Trophoblast cell (in vitro differentiated cells and primary cell): ENCODE measurements around the gene GUSB.

Source experiments
- DNase-seq, 2 donors: peaks; one replicate each; pipeline ENCODE4 v3.0.0-alpha.2; 2016
- H2AFZ ChIP-seq: 2 replicates; pipeline ENCODE4 v1.6.1; 2013; ENCODE audit warnings: low read length, moderate library complexity, mild to moderate bottlenecking; ENCODE audit not compliant: insufficient read depth, poor library complexity
- H2AK5ac ChIP-seq: 2 replicates; pipeline ENCODE4 v1.6.1; 2013; ENCODE audit warnings: mild to moderate bottlenecking, low read length
- H2BK120ac ChIP-seq: 2 replicates; pipeline ENCODE4 v1.6.1; 2013; ENCODE audit warnings: low read length, mild to moderate bottlenecking, moderate library complexity; ENCODE audit not compliant: insufficient read depth, poor library complexity
- H2BK12ac ChIP-seq: 2 replicates; pipeline ENCODE4 v1.6.1; 2013; ENCODE audit warnings: mild to moderate bottlenecking, low read length, moderate library complexity
- H2BK5ac ChIP-seq: 2 replicates; pipeline ENCODE4 v1.6.1; 2013; ENCODE audit warnings: low read length, low read depth, moderate library complexity, mild to moderate bottlenecking; ENCODE audit not compliant: poor library complexity
- H3K14ac ChIP-seq: 2 replicates; pipeline ENCODE4 v1.6.1; 2013; ENCODE audit warnings: mild to moderate bottlenecking, low read length
- H3K18ac ChIP-seq: 2 replicates; pipeline ENCODE4 v1.6.1; 2013; ENCODE audit warnings: mild to moderate bottlenecking, low read length
- H3K23ac ChIP-seq: 2 replicates; pipeline ENCODE4 v1.6.1; 2013; ENCODE audit warnings: low read length
- H3K27ac ChIP-seq: 2 replicates; pipeline ENCODE4 v1.5.1; 2013; ENCODE audit warnings: low read depth, mild to moderate bottlenecking, inconsistent platforms, low read length, moderate library complexity
- H3K27me3 ChIP-seq: 2 replicates; pipeline ENCODE4 v1.6.1; 2013; ENCODE audit warnings: inconsistent platforms, mild to moderate bottlenecking, low read length, moderate library complexity; ENCODE audit not compliant: insufficient read depth
- H3K36me3 ChIP-seq, 2 experiments: 1 replicate in 1 of 2; 2 replicates in 1 of 2; pipeline ENCODE4 v1.6.1; 2013; ENCODE audit warnings: low read length in 2 of 2, mild to moderate bottlenecking in 2 of 2, moderate library complexity in 1 of 2; ENCODE audit not compliant: insufficient read depth in 2 of 2, control insufficient read depth in 1 of 2
- H3K4ac ChIP-seq: 2 replicates; pipeline ENCODE4 v1.6.1; 2013; ENCODE audit warnings: low read depth, mild to moderate bottlenecking, low read length, moderate library complexity
- H3K4me1 ChIP-seq, 2 experiments: 1 replicate in 1 of 2; 2 replicates in 1 of 2; pipeline ENCODE4 v1.6.1; 2013; ENCODE audit warnings: low read length in 2 of 2, mild to moderate bottlenecking in 2 of 2, moderate library complexity in 1 of 2; ENCODE audit not compliant: insufficient read depth in 2 of 2, control insufficient read depth in 1 of 2
- H3K4me2 ChIP-seq: 2 replicates; pipeline ENCODE4 v1.6.1; 2013; ENCODE audit warnings: inconsistent platforms, mild to moderate bottlenecking, low read length, moderate library complexity
- H3K4me3 ChIP-seq: 2 replicates; pipeline ENCODE4 v1.5.1; 2013; ENCODE audit warnings: mild to moderate bottlenecking, low read depth, low read length, inconsistent platforms
- H3K79me1 ChIP-seq: one replicate; pipeline ENCODE4 v1.6.1; 2013; ENCODE audit warnings: low read length
- H3K79me2 ChIP-seq: 2 replicates; pipeline ENCODE4 v1.6.1; 2013; ENCODE audit warnings: low read length, mild to moderate bottlenecking; ENCODE audit not compliant: control insufficient read depth, insufficient read depth, poor library complexity
- H3K9ac ChIP-seq: 2 replicates; pipeline ENCODE4 v1.6.1; 2013; ENCODE audit warnings: mild to moderate bottlenecking, low read length
- H3K9me3 ChIP-seq: 2 replicates; pipeline ENCODE4 v1.6.1; 2013; ENCODE audit warnings: low read depth, mild to moderate bottlenecking, control low read depth, inconsistent platforms, low read length; ENCODE audit not compliant: insufficient read depth
- H4K12ac ChIP-seq: 2 replicates; pipeline ENCODE4 v1.6.1; 2013; ENCODE audit warnings: low read depth, mild to moderate bottlenecking, low read length, moderate library complexity
- H4K8ac ChIP-seq: 2 replicates; pipeline ENCODE4 v1.6.1; 2013; ENCODE audit warnings: low read depth, mild to moderate bottlenecking, low read length, moderate library complexity
- H4K91ac ChIP-seq: one replicate; pipeline ENCODE4 v1.6.1; 2013; ENCODE audit warnings: low read depth, mild to moderate bottlenecking, low read length, moderate library complexity
- WGBS: extraction: QIAGEN DNeasy Blood & Tissue Kit; methylation state at CpG from one replicate; pipeline ENCODE4 v1.1.7; 2013; ENCODE audit warnings: missing lambda C conversion rate; ENCODE audit not compliant: insufficient read length, insufficient coverage; ENCODE audit errors: extremely low coverage; 5-methylcytosine and 5-hydroxymethylcytosine counted together

The GUSB gene

DNA sequence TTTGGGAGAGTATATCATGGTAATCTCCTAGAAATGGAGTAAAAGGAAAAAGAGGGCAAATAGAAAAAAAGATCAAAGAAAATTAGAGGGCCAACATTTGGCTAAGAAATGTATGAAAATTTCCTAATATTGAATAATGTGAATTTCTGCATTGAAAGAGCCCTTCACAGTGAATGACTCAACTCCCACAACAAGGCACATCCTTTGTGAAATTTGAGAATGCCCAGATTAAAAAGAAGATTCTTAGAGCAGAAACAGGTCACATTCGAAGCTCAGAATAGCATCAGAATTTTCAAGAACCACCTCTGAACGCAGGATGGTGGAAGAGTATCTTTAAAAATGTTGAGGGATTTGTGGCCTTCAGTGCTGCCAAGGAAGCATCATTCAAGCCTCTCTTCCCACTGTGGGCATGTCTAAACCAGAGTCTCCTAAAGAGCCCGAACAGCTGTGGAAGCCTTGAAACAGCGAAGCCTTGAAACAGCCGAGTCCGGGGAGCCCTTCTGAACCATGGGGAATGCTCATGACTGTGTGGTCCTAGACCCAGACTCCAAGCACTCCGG is 43.6 kb downstream of the GUSB start:
- no peak overlapping the region for H3K14ac ChIP-seq
- H4K8ac ChIP-seq: no peak overlapping the region
- H3K4me2 ChIP-seq: no peak overlapping the region
- H3K9me3 ChIP-seq: no peaks in the 10 kb centered on the region
- no peak overlapping the region for H4K12ac ChIP-seq
- no peaks in the 10 kb centered on the region for H3K79me1 ChIP-seq
- no peak overlapping the region for H3K4ac ChIP-seq
- no peak overlapping the region for H2BK120ac ChIP-seq
- no peak overlapping the region for H3K27ac ChIP-seq
- DNase-seq: no peak
- no peak overlapping the region for H2BK5ac ChIP-seq
- no peak overlapping the region for H3K4me3 ChIP-seq
- no peak overlapping the region for H4K91ac ChIP-seq
- peaks cover 0 to 2% of the 10 kb centered on the region in 2 experiments for H3K36me3 ChIP-seq
- no peak overlapping the region for H3K9ac ChIP-seq
- no peak overlapping the region for H2AK5ac ChIP-seq
- no CpG with 5 or more reads among the region's 7 CpGs for WGBS
- no peak overlapping the region for H3K18ac ChIP-seq
- H3K79me2 ChIP-seq: no peaks in the 10 kb centered on the region
- no peak overlapping the region for H2BK12ac ChIP-seq
- H3K27me3 ChIP-seq: no peaks in the 10 kb centered on the region
- H2AFZ ChIP-seq: no peak overlapping the region
- no peaks in the 10 kb centered on the region for H3K4me1 ChIP-seq
- no peak overlapping the region for H3K23ac ChIP-seq

GRCh38 chr7:65937296-65937695 is 44.7 kb downstream of the GUSB start:
- no peaks in the 10 kb centered on the region for H3K27me3 ChIP-seq
- no peak overlapping the region for H4K12ac ChIP-seq
- no peak overlapping the region for H3K23ac ChIP-seq
- H3K4me3 ChIP-seq: no peak overlapping the region
- H3K4me2 ChIP-seq: no peak overlapping the region
- H3K9me3 ChIP-seq: no peaks in the 10 kb centered on the region
- no peaks in the 10 kb centered on the region for H3K4me1 ChIP-seq
- H3K9ac ChIP-seq: no peak overlapping the region
- H2BK5ac ChIP-seq: no peak overlapping the region
- H4K91ac ChIP-seq: no peak overlapping the region
- H2AFZ ChIP-seq: no peak overlapping the region
- no peak overlapping the region for H3K4ac ChIP-seq
- H3K27ac ChIP-seq: no peak overlapping the region
- peaks cover 0 to 2% of the 10 kb centered on the region in 2 experiments for H3K36me3 ChIP-seq
- H3K18ac ChIP-seq: no peak overlapping the region
- no peak overlapping the region for H3K14ac ChIP-seq
- H3K79me1 ChIP-seq: no peaks in the 10 kb centered on the region
- DNase-seq: no peak
- H2AK5ac ChIP-seq: no peak overlapping the region
- no peak overlapping the region for H2BK120ac ChIP-seq
- no peak overlapping the region for H4K8ac ChIP-seq
- H2BK12ac ChIP-seq: no peak overlapping the region
- WGBS: no CpG with 5 or more reads among the region's 2 CpGs
- no peaks in the 10 kb centered on the region for H3K79me2 ChIP-seq

DNA sequence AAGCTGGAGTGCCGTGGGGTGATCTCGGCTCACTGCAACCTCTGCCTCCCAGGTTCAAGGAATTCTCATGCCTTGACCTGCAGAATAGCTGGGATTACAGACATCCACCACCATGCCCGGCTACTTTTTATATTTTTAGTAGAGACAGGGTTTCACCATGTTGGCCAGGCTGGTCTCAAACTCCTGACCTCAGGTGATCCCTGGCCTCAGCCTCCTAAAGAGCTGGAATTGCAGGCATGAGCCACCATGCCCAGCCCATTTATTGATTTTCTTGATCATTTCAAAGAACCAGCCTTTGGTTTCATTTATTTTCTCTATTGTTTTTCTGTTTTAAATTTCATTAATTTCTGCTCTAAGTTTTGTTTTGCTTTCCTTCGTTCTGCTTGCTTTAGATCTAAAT is 50.3 kb downstream of the GUSB start:
- Histone ChIP-seq H3K79me1 (no peaks in the 10 kb centered on the region), H2BK12ac (no peak overlapping the region), H3K9me3 (no peaks in the 10 kb centered on the region), H3K14ac (no peak overlapping the region), H4K12ac (no peak overlapping the region), H4K8ac (no peak overlapping the region), H2BK5ac (no peak overlapping the region), H3K4me1 (peaks cover 0 to 3% of the 10 kb centered on the region in 2 experiments), H3K23ac (no peak overlapping the region), H3K27ac (no peak overlapping the region), H3K36me3 (no peaks in the 10 kb centered on the region), H2BK120ac (no peak overlapping the region), H2AFZ (no peak overlapping the region), H3K4ac (no peak overlapping the region), H3K27me3 (no peaks in the 10 kb centered on the region), H4K91ac (no peak overlapping the region), H3K79me2 (no peaks in the 10 kb centered on the region), H3K18ac (no peak overlapping the region), H3K9ac (no peak overlapping the region), H3K4me2 (no peak overlapping the region), H2AK5ac (no peak overlapping the region), H3K4me3 (no peak overlapping the region)
- DNase-seq: peak; percentile 5 to 53
- no CpG with 5 or more reads among the region's 4 CpGs for WGBS

DNA sequence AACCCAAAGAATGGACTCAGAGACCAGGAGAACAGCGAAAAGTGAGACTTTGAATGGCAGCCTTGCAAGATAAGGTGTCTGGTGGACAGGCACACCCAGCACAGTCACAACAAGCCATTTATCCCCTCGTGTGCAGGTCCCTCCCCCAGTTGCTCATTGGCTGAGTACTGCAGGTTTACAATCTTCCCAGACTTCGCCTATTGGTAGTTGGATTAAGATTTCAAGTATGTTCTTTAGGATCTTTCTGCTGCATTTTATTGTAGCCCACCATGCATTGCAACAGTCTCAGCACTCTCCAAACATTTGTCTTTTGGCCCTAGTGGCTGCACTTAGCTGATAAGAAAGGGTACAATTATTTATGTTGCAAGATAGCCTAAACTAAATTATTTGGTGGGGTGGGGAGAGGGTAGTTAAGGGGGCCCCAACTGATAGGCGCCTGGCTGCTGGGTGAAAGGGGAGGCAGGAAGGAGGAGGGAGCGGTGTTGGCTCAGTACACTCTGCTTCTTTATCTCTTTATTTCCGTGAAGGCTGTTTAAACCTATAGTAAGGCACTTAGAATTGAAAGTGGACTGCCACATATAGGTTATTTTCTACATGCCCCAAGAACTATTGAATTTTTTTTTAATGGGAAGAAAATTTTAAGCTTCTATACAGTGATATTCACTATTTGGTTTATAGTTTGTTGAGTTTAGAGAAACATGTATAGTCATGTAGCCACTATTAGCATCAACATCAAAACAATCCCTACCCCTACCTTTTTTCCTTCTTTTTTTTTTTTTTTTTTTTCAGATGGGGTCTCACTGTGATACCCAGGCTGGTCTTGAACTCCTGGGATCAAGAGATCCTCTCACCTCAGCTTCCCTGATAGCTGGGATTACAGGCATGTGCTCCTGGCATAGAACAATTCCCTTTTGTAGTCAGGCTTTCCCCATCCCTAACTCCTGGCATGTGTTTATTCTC is 54.2 kb downstream of the GUSB start:
- Histone ChIP-seq H3K18ac (no peak overlapping the region), H2BK12ac (no peak overlapping the region), H2AFZ (no peak overlapping the region), H3K9ac (no peak overlapping the region), H2AK5ac (no peak overlapping the region), H3K23ac (no peak overlapping the region), H2BK120ac (no peak overlapping the region), H4K91ac (no peak overlapping the region), H2BK5ac (no peak overlapping the region), H3K79me1 (no peaks in the 10 kb centered on the region), H4K12ac (no peak overlapping the region), H3K9me3 (no peaks in the 10 kb centered on the region), H3K4ac (no peak overlapping the region), H3K27ac (no peak overlapping the region), H3K36me3 (no peaks in the 10 kb centered on the region), H3K14ac (no peak overlapping the region), H3K27me3 (no peaks in the 10 kb centered on the region), H3K4me2 (no peak overlapping the region), H4K8ac (no peak overlapping the region), H3K79me2 (no peaks in the 10 kb centered on the region), H3K4me3 (no peak overlapping the region), H3K4me1 (peaks cover 0 to 3% of the 10 kb centered on the region in 2 experiments)
- no CpG with 5 or more reads among the region's 6 CpGs for WGBS
- no peak for DNase-seq
